ENCODE results near the gene EFCAB6.

The EFCAB6 gene

DNA sequence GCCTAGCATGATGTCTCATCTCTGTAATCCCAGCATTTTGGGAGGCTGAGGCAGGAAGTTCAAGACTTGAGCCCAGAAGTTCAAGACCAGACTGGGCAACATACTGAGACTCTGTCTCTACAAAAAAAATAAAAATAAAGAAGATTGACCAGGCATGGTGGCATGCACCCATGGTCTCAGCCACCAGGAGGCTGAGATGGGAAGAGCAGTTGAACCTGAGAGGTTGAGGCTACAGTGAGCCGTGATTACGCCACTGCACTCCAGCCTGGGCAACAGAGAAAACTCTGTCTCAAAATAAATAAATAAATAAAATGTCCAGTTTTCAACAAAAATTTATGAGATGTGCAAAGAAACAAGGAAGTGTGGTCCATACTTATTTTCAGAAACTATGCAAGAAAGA lies 28.3 kb downstream of the EFCAB6 start:
- ATAC-seq = no peak
- TF ChIP-seq ZFP3 (CRISPR knock-in tag; IDR thresholded peaks at IDR 0.05) (no peak), ZFP30 (CRISPR knock-in tag; IDR thresholded peaks at IDR 0.05) (no peak), ZNF8 (CRISPR knock-in tag; IDR thresholded peaks at IDR 0.05) (no peak), TCF4 (CRISPR knock-in tag; IDR thresholded peaks at IDR 0.05; ENCODE audit: borderline replicate concordance) (no peak), GLIS3 (CRISPR knock-in tag; IDR thresholded peaks at IDR 0.05) (no peak), CSDC2 (CRISPR knock-in tag; IDR thresholded peaks at IDR 0.05) (no peak), ZNF70 (CRISPR knock-in tag; IDR thresholded peaks at IDR 0.05) (no peak), SNAI2 (CRISPR knock-in tag; IDR thresholded peaks at IDR 0.05) (no peak), ESRRG (CRISPR knock-in tag; IDR thresholded peaks at IDR 0.05) (no peak), PPARA (CRISPR knock-in tag; IDR thresholded peaks at IDR 0.05; ENCODE audit: borderline replicate concordance) (no peak), ZNF565 (CRISPR knock-in tag; conservative IDR thresholded peaks at IDR 0.05; ENCODE audit: low read depth) (no peak), ISL1 (CRISPR knock-in tag; IDR thresholded peaks at IDR 0.05) (no peak), ARNTL (CRISPR knock-in tag; IDR thresholded peaks at IDR 0.05; ENCODE audit: borderline replicate concordance, low read depth) (no peak), OSR1 (CRISPR knock-in tag; IDR thresholded peaks at IDR 0.05) (no peak), TOX (CRISPR knock-in tag; IDR thresholded peaks at IDR 0.05; ENCODE audit: borderline replicate concordance) (no peak), ZC3H10 (CRISPR knock-in tag; IDR thresholded peaks at IDR 0.05) (no peak)
- TF ChIP-seq, protein P1, sequence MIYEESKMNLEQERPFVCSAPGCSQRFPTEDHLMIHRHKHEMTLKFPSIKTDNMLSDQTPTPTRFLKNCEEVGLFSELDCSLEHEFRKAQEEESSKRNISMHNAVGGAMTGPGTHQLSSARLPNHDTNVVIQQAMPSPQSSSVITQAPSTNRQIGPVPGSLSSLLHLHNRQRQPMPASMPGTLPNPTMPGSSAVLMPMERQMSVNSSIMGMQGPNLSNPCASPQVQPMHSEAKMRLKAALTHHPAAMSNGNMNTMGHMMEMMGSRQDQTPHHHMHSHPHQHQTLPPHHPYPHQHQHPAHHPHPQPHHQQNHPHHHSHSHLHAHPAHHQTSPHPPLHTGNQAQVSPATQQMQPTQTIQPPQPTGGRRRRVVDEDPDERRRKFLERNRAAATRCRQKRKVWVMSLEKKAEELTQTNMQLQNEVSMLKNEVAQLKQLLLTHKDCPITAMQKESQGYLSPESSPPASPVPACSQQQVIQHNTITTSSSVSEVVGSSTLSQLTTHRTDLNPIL (CRISPR knock-in tag; IDR thresholded peaks at IDR 0.05; ENCODE audit: low read depth) = no peak
- TF ChIP-seq, protein P2, sequence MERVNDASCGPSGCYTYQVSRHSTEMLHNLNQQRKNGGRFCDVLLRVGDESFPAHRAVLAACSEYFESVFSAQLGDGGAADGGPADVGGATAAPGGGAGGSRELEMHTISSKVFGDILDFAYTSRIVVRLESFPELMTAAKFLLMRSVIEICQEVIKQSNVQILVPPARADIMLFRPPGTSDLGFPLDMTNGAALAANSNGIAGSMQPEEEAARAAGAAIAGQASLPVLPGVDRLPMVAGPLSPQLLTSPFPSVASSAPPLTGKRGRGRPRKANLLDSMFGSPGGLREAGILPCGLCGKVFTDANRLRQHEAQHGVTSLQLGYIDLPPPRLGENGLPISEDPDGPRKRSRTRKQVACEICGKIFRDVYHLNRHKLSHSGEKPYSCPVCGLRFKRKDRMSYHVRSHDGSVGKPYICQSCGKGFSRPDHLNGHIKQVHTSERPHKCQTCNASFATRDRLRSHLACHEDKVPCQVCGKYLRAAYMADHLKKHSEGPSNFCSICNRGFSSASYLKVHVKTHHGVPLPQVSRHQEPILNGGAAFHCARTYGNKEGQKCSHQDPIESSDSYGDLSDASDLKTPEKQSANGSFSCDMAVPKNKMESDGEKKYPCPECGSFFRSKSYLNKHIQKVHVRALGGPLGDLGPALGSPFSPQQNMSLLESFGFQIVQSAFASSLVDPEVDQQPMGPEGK (CRISPR knock-in tag; IDR thresholded peaks at IDR 0.05; ENCODE audit: borderline replicate concordance) = no peak
- TF ChIP-seq, protein P3, sequence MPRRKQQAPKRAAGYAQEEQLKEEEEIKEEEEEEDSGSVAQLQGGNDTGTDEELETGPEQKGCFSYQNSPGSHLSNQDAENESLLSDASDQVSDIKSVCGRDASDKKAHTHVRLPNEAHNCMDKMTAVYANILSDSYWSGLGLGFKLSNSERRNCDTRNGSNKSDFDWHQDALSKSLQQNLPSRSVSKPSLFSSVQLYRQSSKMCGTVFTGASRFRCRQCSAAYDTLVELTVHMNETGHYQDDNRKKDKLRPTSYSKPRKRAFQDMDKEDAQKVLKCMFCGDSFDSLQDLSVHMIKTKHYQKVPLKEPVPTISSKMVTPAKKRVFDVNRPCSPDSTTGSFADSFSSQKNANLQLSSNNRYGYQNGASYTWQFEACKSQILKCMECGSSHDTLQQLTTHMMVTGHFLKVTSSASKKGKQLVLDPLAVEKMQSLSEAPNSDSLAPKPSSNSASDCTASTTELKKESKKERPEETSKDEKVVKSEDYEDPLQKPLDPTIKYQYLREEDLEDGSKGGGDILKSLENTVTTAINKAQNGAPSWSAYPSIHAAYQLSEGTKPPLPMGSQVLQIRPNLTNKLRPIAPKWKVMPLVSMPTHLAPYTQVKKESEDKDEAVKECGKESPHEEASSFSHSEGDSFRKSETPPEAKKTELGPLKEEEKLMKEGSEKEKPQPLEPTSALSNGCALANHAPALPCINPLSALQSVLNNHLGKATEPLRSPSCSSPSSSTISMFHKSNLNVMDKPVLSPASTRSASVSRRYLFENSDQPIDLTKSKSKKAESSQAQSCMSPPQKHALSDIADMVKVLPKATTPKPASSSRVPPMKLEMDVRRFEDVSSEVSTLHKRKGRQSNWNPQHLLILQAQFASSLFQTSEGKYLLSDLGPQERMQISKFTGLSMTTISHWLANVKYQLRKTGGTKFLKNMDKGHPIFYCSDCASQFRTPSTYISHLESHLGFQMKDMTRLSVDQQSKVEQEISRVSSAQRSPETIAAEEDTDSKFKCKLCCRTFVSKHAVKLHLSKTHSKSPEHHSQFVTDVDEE (CRISPR knock-in tag; IDR thresholded peaks at IDR 0.05) = no peak
- TF ChIP-seq, protein P4, sequence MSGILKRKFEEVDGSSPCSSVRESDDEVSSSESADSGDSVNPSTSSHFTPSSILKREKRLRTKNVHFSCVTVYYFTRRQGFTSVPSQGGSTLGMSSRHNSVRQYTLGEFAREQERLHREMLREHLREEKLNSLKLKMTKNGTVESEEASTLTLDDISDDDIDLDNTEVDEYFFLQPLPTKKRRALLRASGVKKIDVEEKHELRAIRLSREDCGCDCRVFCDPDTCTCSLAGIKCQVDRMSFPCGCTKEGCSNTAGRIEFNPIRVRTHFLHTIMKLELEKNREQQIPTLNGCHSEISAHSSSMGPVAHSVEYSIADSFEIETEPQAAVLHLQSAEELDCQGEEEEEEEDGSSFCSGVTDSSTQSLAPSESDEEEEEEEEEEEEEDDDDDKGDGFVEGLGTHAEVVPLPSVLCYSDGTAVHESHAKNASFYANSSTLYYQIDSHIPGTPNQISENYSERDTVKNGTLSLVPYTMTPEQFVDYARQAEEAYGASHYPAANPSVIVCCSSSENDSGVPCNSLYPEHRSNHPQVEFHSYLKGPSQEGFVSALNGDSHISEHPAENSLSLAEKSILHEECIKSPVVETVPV (CRISPR knock-in tag; IDR thresholded peaks at IDR 0.05) = no peak

DNA sequence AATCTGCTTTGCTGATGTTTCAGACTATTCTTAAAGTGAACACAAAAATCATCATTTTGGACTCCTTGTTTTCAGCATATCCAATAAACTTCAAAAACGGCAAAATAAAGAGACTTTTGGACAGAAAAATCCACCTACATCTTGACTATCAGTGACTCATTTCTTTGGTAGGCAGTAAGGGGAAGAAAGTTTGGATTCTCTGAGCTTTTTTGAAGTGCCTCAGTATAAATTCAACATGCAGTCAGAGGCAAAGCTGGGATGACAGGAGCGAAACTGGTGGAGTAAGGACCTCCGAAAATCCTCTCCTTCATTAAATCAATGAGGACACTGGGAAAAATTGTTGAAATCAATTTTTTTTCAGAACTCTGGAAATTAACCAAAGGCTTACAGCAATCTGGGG lies 29.7 kb downstream of the EFCAB6 start:
- ATAC-seq = no peak

More for the DNA sequence above, 29.7 kb downstream of the EFCAB6 start:
- TF ChIP-seq ZFP30 (CRISPR knock-in tag; IDR thresholded peaks at IDR 0.05) = no peak
- TF ChIP-seq, protein P5, sequence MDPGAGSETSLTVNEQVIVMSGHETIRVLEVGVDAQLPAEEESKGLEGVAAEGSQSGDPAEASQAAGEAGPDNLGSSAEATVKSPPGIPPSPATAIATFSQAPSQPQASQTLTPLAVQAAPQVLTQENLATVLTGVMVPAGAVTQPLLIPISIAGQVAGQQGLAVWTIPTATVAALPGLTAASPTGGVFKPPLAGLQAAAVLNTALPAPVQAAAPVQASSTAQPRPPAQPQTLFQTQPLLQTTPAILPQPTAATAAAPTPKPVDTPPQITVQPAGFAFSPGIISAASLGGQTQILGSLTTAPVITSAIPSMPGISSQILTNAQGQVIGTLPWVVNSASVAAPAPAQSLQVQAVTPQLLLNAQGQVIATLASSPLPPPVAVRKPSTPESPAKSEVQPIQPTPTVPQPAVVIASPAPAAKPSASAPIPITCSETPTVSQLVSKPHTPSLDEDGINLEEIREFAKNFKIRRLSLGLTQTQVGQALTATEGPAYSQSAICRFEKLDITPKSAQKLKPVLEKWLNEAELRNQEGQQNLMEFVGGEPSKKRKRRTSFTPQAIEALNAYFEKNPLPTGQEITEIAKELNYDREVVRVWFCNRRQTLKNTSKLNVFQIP (CRISPR knock-in tag; IDR thresholded peaks at IDR 0.05; ENCODE audit: borderline replicate concordance, low read depth) = no peak
- no peak for TF ChIP-seq BACH2 (CRISPR knock-in tag; IDR thresholded peaks at IDR 0.05; ENCODE audit: borderline replicate concordance)
- TF ChIP-seq, protein P3 (CRISPR knock-in tag; IDR thresholded peaks at IDR 0.05) = no peak
- no peak for TF ChIP-seq CSDC2 (CRISPR knock-in tag; IDR thresholded peaks at IDR 0.05)
- TF ChIP-seq GLIS3 (CRISPR knock-in tag; IDR thresholded peaks at IDR 0.05) = no peak
- TF ChIP-seq PPARA (CRISPR knock-in tag; IDR thresholded peaks at IDR 0.05; ENCODE audit: borderline replicate concordance) = no peak

All from SK-N-SH treated with all-trans-retinoic acid at 6 μM for 48 hours (cell line).